Ascending aorta (tissue), 2 donors: ENCODE measurements around the gene HDAC8. TPM values are rescaled to one million over a fixed set of nuclear protein-coding genes. Genes with fewer than 3 reads are reported as not detected.
"Not testable (repeated sequence)": the region's sequence is repeated elsewhere in the genome, so short reads cannot be mapped to it uniquely, and the experiment has no call there.

Source experiments
- DNase-seq, 2 donors: peaks; one replicate each; pipeline ENCODE4 v3.0.0-alpha.2; 2019; ENCODE audit warnings: low spot score in 2 of 2
- H3K27ac ChIP-seq, 2 donors: fragments of 200-600 bp; sonication (generic); one replicate each; pipeline ENCODE4 v1.5.1; 2016 to 2017; ENCODE audit warnings: mild to moderate bottlenecking in 1 of 2
- H3K27me3 ChIP-seq: fragments of 200-600 bp; sonication (generic); one replicate; pipeline ENCODE4 v1.5.1; 2017
- H3K36me3 ChIP-seq, 2 donors: fragments of 200-600 bp; sonication (generic); one replicate each; pipeline ENCODE4 v1.5.1; 2016
- H3K4me1 ChIP-seq, 2 donors: fragments of 200-600 bp; sonication (generic); one replicate each; pipeline ENCODE4 v1.5.1; 2016 to 2017; ENCODE audit warnings: mild to moderate bottlenecking in 1 of 2
- H3K4me3 ChIP-seq, 2 donors: fragments of 200-600 bp; sonication (generic); one replicate each; pipeline ENCODE4 v1.5.1; 2016 to 2017; ENCODE audit warnings: mild to moderate bottlenecking in 1 of 2
- H3K9me3 ChIP-seq, 2 donors: fragments of 200-600 bp; sonication (generic); one replicate each; pipeline ENCODE4 v1.5.1; 2016
- intact Hi-C: fragments of 100-400 bp; cut with DNase I; formaldehyde crosslinking; loops from one replicate; pipeline ENCODE4 v1.15.1; 2023
- total RNA-seq: library from RNA; depleted of rRNA; stranded (reverse); fragments of >200 nt; gene quantifications from one replicate; pipeline ENCODE4 v1.1.0, GENCODE V29; 2016
- TF ChIP-seq, protein P1 (sequence below), 3 experiments: fragments of 200-600 bp in 2 of 3; fragments of 450-650 bp in 1 of 3; sonication (generic) in 2 of 3; IDR thresholded peaks; one replicate each; pipeline ENCODE4 v1.5.1; 2016 to 2019; ENCODE audit warnings: antibody characterized with exemption in 3 of 3, mild to moderate bottlenecking in 1 of 3, moderate library complexity in 1 of 3

HDAC8 gene
- total RNA-seq, 1 donor from 2014 or later: 41.1 TPM

DNA sequence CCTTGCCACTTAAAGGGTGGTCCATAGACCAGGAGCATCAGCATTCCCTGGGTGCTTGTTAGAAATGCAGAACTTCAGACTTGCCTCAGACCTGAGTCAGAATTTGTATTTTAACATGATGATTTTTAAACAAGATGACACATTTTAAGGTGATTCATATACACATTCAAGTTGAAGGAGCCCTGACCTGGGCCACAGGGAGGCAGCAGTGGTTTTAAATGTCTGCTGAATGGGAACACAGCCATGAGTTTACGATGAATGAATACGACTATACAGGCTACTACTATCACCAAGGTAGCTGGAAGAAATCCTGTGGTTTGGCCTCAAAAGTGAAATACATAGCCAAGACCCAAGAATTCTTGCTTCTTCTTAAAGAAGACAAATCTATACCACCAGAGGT is 2.9 kb downstream of the HDAC8 start:
- H3K27me3 ChIP-seq: no peaks in the 10 kb centered on the region
- no peak for DNase-seq
- no peaks in the 10 kb centered on the region for H3K4me1 ChIP-seq
- TF ChIP-seq, protein P1, sequence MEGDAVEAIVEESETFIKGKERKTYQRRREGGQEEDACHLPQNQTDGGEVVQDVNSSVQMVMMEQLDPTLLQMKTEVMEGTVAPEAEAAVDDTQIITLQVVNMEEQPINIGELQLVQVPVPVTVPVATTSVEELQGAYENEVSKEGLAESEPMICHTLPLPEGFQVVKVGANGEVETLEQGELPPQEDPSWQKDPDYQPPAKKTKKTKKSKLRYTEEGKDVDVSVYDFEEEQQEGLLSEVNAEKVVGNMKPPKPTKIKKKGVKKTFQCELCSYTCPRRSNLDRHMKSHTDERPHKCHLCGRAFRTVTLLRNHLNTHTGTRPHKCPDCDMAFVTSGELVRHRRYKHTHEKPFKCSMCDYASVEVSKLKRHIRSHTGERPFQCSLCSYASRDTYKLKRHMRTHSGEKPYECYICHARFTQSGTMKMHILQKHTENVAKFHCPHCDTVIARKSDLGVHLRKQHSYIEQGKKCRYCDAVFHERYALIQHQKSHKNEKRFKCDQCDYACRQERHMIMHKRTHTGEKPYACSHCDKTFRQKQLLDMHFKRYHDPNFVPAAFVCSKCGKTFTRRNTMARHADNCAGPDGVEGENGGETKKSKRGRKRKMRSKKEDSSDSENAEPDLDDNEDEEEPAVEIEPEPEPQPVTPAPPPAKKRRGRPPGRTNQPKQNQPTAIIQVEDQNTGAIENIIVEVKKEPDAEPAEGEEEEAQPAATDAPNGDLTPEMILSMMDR (IDR thresholded peaks at IDR 0.05): no peak
- peaks cover 0 to 9% of the 10 kb centered on the region in 2 donors for H3K36me3 ChIP-seq
- no peaks in the 10 kb centered on the region for H3K9me3 ChIP-seq
- H3K27ac ChIP-seq: no peak overlapping the region
- intact Hi-C loops: loop anchor here (10.0 kb wide), 1 partner anchor 55 kb away; no protein-coding TSS in a partner anchor
- no peak overlapping the region for H3K4me3 ChIP-seq

- no peaks in the 10 kb centered on the region for H3K9me3 ChIP-seq
- no peak overlapping the region for H3K27ac ChIP-seq
- intact Hi-C loops: loop anchor here (10.0 kb wide), 1 partner anchor 56 kb away; no protein-coding TSS in a partner anchor
- peaks cover 0 to 9% of the 10 kb centered on the region in 2 donors for H3K36me3 ChIP-seq
- DNase-seq: no peak
- no peaks in the 10 kb centered on the region for H3K27me3 ChIP-seq
- H3K4me1 ChIP-seq: no peaks in the 10 kb centered on the region
- H3K4me3 ChIP-seq: no peak overlapping the region
- TF ChIP-seq, protein P1 (IDR thresholded peaks at IDR 0.05): no peak
Measured at GRCh38 chrX:72568406-72569092, 4.1 kb downstream of the HDAC8 start.

DNA sequence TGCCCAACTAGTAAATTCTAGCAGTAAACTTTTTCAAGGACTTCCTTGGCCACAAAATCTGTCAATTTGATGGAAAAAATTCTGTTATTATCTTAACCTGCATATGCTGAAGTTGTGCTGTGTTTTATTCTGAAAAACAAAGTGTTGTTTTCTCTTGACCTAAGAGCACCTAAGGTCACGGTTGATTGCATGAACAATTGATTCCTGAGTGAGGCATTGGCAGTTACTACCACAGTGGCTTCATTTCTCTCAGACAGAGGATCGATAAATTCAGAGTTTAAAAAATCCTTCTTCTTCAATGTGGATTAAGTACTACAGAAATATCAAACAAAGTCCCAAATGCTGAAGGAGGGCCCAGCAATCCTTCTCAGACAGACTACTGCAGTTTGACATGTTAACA is 6.2 kb downstream of the HDAC8 start:
- H3K36me3 ChIP-seq: peaks cover 0 to 9% of the 10 kb centered on the region in 2 donors
- H3K27me3 ChIP-seq: no peaks in the 10 kb centered on the region
- no peak overlapping the region for H3K4me3 ChIP-seq
- H3K27ac ChIP-seq: no peak overlapping the region
- no peak for DNase-seq
- TF ChIP-seq, protein P1 (IDR thresholded peaks at IDR 0.05): no peak
- no peaks in the 10 kb centered on the region for H3K4me1 ChIP-seq
- intact Hi-C loops: loop anchor here (10.0 kb wide), 1 partner anchor 58 kb away; no protein-coding TSS in a partner anchor
- H3K9me3 ChIP-seq: no peaks in the 10 kb centered on the region

DNA sequence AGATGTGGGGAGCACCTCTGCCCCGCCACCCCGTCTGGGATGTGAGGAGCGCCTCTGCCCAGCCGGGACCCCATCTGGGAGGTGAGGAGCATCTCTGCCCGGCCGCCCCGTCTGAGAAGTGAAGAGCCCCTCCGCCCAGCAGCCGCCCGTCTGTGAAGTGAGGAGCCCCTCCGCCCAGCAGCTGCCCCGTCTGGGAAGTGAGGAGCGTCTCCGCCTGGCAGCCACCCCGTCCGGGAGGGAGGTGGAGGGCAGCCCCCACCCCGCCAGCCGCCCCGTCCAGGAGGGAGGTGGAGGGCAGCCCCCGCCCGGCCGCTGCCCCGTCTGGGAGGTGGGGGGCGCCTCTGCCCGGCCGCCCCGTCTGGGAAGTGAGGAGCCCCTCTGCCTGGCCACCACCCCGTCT is 13.0 kb downstream of the HDAC8 start:
- H3K4me1 ChIP-seq, H3K4me3 ChIP-seq, H3K27me3 ChIP-seq, H3K36me3 ChIP-seq, H3K27ac ChIP-seq, DNase-seq, H3K9me3 ChIP-seq: not testable (repeated sequence)
- intact Hi-C loops: loop anchor here (10.0 kb wide), 1 partner anchor 65 kb away; no protein-coding TSS in a partner anchor

DNA sequence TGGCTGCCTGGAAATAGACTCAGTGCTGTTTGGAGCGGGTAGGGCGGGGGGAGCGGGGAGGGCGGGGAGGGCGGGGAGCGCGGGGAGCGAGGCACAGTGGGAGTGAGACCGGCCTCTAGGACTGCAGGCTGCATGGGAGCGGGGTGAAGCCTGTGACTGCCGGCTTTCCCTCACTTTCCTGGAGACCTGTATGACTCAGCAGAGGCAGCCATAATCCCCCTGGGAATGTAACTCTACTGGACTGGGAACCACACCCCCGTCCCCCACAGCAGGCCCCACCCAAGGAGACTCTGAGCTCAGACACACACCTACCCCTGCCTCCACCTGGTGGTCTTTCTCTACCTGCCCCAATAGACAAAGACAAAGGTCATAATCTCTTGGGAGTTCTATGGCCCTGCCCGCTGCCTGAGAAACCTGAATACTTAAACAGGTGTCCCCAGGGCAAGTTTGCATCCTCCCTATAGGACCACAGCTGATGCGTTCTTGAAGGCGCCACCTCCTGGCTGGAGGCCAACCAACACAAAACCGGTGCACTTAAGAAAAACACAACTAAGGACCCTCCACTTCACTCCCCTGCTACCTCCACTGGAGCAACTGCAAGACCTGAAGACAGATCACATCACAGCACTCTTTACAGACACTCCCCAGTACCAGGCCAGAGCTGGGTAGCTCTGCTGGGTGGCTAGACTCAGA is 18.0 kb downstream of the HDAC8 start:
- Histone ChIP-seq H3K27ac (peak overlapping the region; percentile 11 to 63), H3K9me3 (no peaks in the 10 kb centered on the region), H3K36me3 (no peaks in the 10 kb centered on the region), H3K4me1 (peaks cover 0 to 5% of the 10 kb centered on the region in 2 donors), H3K4me3 (no peak overlapping the region), H3K27me3 (no peaks in the 10 kb centered on the region)
- peak in 1 of 2 donors; percentile 66 for DNase-seq
- TF ChIP-seq, protein P1 (IDR thresholded peaks at IDR 0.05): no peak
- intact Hi-C loops: no loop called here

- H3K27me3 ChIP-seq, H3K4me1 ChIP-seq, H3K27ac ChIP-seq, DNase-seq, intact Hi-C loops, H3K4me3 ChIP-seq, H3K9me3 ChIP-seq, H3K36me3 ChIP-seq: not testable (repeated sequence)
Measured at GRCh38 chrX:72552443-72552842, 20.2 kb downstream of the HDAC8 start.
